Measurements from ENCODE around the gene ICE2.

The ICE2 gene

DNA sequence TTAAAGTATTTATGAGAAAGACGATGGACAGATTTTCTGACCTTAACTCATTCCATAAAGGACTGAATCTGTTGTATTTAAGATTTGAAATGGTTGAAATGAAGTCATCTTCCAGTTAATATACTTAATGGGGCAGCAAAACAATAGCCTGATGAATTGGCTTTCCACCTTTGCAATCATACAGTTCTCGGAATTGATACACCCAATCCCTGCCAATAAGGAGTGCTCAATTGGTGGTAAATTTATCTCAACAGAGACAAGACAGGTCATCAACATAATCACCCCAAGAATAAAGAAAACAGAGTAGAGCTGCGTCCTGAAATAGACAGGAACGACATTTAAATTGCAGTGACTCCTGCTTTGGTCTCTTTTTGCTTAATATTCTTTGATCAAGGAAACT lies 92.3 kb downstream of the ICE2 start:
- Histone ChIP-seq H3K27ac (no peak overlapping the region), H3K4me1 (ENCODE audit: control insufficient read depth in 1 of 2, insufficient read depth in 1 of 2, low read depth in 1 of 2, low read length in 1 of 2) (no peaks in the 10 kb centered on the region), H3K36me3 (no peaks in the 10 kb centered on the region), H3K4me3 (ENCODE audit: low read depth in 1 of 2, low read length in 1 of 2) (no peak overlapping the region), H3K9me3 (no peaks in the 10 kb centered on the region), H3K27me3 (peaks cover 52% of the 10 kb centered on the region)
- TF ChIP-seq, protein P1, sequence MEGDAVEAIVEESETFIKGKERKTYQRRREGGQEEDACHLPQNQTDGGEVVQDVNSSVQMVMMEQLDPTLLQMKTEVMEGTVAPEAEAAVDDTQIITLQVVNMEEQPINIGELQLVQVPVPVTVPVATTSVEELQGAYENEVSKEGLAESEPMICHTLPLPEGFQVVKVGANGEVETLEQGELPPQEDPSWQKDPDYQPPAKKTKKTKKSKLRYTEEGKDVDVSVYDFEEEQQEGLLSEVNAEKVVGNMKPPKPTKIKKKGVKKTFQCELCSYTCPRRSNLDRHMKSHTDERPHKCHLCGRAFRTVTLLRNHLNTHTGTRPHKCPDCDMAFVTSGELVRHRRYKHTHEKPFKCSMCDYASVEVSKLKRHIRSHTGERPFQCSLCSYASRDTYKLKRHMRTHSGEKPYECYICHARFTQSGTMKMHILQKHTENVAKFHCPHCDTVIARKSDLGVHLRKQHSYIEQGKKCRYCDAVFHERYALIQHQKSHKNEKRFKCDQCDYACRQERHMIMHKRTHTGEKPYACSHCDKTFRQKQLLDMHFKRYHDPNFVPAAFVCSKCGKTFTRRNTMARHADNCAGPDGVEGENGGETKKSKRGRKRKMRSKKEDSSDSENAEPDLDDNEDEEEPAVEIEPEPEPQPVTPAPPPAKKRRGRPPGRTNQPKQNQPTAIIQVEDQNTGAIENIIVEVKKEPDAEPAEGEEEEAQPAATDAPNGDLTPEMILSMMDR (IDR thresholded peaks at IDR 0.05): no peak

DNA sequence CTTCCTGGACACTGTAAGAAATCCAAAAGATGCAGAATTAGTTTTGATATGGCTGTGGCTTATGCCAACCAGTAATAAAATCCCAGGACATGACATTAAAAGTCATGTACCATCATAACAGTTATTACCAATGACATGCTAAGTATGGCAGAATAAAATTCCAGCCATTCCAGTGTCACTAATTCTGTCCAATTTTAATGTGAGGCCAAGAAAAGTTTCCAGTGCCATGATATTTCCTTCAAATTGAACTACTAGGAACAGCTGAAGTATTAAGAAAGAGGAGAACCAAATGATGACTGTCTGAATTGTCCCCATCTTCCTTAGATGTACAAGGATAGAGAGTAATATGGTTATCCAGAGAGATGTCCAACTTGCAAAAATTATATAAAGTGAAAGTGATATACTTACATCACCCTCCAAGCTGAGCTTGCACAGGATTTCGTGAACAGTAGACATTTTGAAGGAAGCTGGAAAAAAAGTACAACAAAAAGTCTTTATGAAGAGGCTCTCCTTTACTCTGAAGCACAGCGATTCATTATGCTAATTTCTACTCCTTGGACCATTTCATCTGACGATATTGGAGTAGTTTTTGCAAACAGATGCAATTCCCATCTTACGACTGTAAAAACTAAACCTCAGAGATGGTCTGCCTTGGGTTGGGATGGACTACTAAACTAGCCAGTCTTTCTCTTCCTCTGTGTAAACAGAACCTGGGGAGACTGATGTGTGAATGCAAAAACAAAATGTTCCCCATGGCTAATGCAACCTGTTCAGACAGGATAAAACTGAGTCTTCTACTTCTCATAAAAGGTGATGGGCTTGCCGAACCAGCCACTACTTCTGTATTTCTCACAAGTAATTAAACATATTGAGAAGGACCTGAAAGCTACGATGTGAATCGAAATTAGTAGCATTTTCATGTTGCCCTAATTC lies 93.1 kb downstream of the ICE2 start:
- H3K4me1 ChIP-seq (ENCODE audit: control insufficient read depth in 1 of 2, insufficient read depth in 1 of 2, low read depth in 1 of 2, low read length in 1 of 2): no peaks in the 10 kb centered on the region
- no peaks in the 10 kb centered on the region for H3K36me3 ChIP-seq
- peaks cover 45% of the 10 kb centered on the region for H3K27me3 ChIP-seq
- no peak overlapping the region for H3K27ac ChIP-seq
- TF ChIP-seq, protein P1 (IDR thresholded peaks at IDR 0.05): no peak
- no peak overlapping the region for H3K4me3 ChIP-seq (ENCODE audit: low read depth in 1 of 2, low read length in 1 of 2)
- H3K9me3 ChIP-seq: no peaks in the 10 kb centered on the region

DNA sequence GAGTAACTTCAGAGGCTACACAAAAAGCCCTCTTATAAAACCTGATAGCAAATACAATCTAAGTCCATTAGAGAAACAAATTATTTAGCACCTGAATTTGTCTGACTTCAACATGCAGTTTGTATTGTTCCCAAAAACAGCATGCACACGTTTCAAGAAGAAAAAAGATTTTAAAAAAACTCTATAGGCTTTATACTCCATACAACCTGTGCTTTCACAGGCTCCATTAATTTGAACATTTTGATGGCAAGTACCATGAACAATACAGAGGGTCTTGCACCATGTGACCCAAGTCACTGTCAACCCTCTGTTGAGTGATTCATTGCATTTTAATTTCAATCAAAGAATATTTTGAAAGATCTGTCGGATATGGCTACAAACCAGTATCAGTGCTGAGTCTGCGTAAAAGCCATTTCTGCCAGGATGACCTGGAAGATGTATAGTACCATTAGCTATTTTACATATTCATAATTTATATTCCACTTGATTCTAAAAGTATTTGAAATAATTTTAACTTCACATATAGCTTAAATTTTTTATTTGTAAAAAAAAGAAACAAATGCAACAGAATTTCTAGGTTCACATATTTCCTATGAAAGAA lies 94.3 kb downstream of the ICE2 start:
- H3K27me3 ChIP-seq: peaks cover 32% of the 10 kb centered on the region
- H3K4me1 ChIP-seq (ENCODE audit: control insufficient read depth in 1 of 2, insufficient read depth in 1 of 2, low read depth in 1 of 2, low read length in 1 of 2): no peaks in the 10 kb centered on the region
- TF ChIP-seq, protein P1 (IDR thresholded peaks at IDR 0.05): no peak
- H3K36me3 ChIP-seq: no peaks in the 10 kb centered on the region
- no peaks in the 10 kb centered on the region for H3K9me3 ChIP-seq
- no peak overlapping the region for H3K4me3 ChIP-seq (ENCODE audit: low read depth in 1 of 2, low read length in 1 of 2)
- H3K27ac ChIP-seq: no peak overlapping the region

DNA sequence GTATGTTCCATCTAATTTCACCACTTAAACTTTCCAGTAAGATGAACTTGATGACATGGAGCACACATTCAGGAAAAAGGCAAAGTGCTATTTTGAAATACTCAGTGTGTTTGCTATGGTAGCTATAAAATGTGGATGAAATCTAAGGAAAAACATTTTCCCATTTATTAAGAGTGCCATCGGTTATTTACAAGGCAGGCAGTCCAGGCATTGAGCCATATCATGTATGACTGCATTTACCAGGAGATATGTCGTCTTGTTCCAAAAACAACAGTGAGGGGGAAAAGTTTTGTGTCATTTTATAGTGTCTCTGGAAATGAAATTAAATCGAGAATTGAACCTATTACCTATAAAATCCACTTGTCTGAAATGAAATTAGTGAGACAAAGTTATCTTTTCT lies 94.9 kb downstream of the ICE2 start:
- Histone ChIP-seq H3K36me3 (no peaks in the 10 kb centered on the region), H3K27me3 (peaks cover 27% of the 10 kb centered on the region), H3K4me3 (ENCODE audit: low read depth in 1 of 2, low read length in 1 of 2) (no peak overlapping the region), H3K9me3 (no peaks in the 10 kb centered on the region), H3K27ac (no peak overlapping the region), H3K4me1 (ENCODE audit: control insufficient read depth in 1 of 2, insufficient read depth in 1 of 2, low read depth in 1 of 2, low read length in 1 of 2) (no peaks in the 10 kb centered on the region)
- TF ChIP-seq, protein P1 (IDR thresholded peaks at IDR 0.05): no peak

DNA sequence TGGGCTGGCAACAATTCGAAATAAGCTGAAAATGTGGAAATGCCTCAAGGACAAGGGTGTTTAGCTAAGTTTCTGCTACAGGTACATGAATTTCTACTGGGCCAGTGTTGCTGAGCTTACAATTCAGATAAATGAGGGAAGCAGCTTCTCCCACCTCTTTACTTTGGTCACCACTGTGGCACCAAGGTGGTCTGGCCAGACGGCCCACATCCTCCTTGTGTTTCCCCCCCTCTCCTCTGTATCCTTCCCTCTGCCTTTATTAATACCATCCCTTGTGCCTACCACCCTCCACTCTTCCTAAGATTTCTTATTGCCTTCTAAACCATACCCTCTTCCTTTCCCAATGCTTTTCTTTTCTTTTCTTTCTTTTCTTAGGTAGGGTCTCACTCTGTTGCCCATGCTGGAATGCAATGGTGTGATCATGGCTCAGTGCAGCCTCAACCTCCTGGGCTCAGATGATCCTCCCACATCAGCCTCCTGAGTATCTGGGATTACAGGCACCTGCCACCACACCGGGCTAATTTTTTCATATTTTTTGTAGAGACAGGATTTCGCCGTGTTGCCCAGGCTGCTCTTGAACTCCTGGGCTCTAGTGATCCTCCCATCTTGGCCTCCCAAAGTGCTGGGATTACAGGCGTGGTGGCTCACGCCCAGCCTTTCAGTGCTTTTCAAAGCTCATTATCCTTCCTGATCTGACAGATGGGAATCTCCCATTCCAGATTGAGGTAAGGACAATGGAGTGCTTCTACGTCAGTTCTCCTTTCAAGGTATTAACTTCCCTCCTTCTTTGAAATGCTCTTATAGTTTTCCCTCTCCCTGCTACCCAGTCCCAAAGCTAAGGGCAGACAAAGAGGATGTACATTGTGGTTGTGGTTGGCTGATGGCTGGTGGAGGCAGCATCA lies 95.9 kb downstream of the ICE2 start:
- Histone ChIP-seq H3K9me3 (no peaks in the 10 kb centered on the region), H3K36me3 (no peaks in the 10 kb centered on the region), H3K4me1 (ENCODE audit: control insufficient read depth in 1 of 2, insufficient read depth in 1 of 2, low read depth in 1 of 2, low read length in 1 of 2) (no peaks in the 10 kb centered on the region), H3K27me3 (peaks cover 27% of the 10 kb centered on the region), H3K27ac (no peak overlapping the region), H3K4me3 (ENCODE audit: low read depth in 1 of 2, low read length in 1 of 2) (no peak overlapping the region)
- TF ChIP-seq, protein P1 (IDR thresholded peaks at IDR 0.05): no peak
